Activated naive CD4-positive, alpha-beta T cell (primary cell): ENCODE results near the gene OR51B4.
"Not testable (repeated sequence)": the region's sequence is repeated elsewhere in the genome, so short reads cannot be mapped to it uniquely, and the experiment has no call there.

ENCODE experiments used
- DNase-seq, 4 experiments: peaks; one replicate each; lab custom pipeline; 2025; lab: John Stamatoyannopoulos, UW

The OR51B4 gene

DNA sequence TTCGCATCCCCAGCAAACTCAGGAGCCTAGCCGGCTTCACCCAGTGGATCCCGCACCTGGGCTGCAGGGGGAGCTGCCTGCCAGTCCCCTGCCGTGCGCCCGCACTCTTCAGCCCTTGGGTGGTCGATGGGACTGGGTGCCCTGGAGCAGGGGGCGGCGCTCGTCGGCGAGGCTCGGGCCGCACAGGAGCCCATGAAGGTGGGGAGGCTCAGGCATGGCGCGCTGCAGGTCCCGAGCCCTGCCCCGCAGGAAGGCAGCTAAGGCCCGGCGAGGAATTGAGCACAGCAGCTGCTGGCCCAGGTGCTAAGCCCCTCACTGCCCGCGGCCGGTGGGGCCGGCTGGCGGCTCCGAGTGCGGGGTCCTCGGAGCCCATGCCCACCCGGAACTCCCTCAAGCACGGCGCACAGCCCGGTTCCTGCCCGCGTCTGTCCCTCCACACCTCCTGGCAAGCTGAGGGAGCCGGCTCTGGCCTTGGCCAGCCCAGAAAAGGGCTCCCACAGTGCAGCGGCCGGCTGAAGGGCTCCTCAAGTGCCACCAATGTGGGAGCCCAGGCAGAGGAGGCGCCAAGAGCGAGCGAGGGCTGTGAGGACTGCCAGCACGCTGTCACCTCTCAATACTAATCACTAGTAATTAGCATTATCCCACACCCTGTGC is 7.3 kb downstream of the OR51B4 start:
- not testable (repeated sequence) for DNase-seq

DNA sequence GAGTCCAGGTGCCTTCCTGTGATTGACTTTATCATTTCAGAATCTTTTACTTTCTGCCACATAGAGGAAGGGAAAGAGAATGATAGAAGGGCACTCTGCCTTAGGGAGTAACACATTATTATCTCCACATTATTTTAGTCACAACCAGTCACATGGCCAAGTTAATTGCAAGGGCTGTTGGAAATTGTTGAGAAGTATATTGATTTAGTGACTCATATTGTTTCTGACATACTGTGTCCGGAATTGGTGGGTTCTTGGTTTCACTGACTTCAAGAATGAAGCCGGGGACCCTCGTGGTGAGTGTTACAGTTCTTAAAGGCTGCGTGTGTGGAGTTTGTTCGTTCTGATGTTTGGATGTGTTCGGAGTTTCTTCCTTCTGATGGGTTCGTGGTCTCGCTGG is 8.7 kb downstream of the OR51B4 start:
- no peak for DNase-seq

DNA sequence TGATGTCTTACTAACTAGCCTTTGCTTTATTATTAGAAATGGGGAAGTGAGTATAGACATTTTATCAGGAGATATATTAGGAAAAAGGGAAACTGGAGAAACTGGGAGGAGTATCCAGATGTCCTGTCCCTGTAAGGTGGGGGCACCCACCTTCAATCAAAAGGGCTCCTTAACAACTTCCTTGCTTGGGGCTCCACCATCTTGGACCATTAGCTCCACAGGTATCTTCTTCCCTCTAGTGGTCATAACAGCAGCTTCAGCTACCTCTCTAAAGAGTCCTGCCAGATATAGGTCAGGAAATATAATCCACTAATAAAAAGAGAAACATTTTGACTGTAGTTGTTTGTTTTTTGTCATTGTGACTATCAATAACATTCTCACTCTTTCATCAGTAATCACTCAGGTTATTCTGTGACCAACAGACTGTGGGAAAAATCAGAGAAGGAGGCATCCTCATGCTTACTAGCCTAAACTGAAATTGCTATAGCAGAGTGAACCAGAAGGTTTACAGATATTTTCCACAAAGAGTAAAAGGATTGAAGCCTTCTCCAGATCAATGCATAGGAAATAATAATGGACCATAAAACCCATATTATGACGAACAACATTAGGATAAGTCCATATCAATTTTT is 10.4 kb downstream of the OR51B4 start:
- DNase-seq, result no peak

DNA sequence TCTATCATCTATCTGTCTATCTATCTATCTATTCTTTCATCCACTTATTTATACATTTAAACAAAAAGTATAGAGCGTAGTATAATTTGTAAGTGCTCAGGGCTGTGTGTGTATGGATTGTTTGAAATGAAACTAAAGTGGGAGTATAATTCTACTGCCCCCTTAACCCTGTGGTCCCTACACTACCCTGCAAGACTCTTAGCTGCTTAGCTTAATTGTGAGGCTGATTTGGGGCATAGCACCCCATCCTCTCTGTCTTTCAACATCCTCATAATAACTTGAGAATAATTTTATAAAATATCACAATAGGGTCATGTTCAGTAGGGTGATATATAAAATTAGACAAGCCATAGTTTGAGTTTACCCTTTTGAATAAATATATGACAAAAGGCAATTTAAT is 11.6 kb downstream of the OR51B4 start:
- no peak for DNase-seq

DNA sequence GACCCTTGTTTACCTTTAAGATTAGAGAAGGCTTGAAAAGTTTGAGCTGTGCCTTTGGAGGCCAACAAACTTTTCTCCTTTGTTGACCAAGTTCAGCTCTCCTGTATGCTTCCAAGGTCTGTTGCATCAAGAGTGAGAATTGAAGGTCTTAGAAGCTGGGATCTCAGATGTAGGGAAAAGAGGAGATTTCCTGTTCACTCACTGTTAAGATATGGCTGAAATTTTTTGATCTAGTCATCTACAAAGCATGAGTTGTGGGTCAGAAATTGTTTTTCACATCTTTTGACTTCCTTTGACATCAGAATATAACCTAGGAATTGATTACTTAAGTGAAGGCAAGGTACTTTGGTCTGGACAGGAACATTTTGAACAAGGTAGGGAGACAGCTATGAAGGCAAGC is 12.1 kb downstream of the OR51B4 start:
- DNase-seq, result no peak

DNA sequence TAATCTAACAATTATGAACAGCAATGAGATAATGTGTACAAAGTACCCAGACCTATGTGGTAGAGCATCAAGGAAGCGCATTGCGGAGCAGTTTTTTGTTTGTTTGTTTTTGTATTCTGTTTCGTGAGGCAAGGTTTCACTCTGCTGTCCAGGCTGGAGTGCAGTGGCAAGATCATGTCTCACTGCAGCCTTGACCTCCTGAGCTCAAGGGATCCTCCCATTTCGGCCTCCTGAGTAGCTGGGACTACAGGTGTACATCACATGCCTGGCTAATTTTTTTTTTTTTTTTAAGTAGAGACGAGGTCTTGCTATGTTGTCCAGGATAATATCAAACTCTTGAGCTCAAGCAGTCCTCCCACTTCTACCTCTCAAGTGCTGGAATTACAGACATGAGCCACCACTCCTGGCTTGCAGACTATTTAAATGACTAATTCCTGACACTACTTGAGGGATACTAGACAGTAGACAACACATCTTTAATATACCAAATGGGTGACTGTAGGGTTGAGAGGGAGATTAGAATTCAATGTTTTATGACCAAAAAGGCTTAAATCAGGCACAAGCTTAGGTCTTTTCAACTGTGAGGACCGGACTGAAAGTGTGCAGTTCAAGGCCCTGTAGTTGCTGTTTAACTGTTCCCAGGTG is 12.7 kb downstream of the OR51B4 start:
- DNase-seq, result no peak

DNA sequence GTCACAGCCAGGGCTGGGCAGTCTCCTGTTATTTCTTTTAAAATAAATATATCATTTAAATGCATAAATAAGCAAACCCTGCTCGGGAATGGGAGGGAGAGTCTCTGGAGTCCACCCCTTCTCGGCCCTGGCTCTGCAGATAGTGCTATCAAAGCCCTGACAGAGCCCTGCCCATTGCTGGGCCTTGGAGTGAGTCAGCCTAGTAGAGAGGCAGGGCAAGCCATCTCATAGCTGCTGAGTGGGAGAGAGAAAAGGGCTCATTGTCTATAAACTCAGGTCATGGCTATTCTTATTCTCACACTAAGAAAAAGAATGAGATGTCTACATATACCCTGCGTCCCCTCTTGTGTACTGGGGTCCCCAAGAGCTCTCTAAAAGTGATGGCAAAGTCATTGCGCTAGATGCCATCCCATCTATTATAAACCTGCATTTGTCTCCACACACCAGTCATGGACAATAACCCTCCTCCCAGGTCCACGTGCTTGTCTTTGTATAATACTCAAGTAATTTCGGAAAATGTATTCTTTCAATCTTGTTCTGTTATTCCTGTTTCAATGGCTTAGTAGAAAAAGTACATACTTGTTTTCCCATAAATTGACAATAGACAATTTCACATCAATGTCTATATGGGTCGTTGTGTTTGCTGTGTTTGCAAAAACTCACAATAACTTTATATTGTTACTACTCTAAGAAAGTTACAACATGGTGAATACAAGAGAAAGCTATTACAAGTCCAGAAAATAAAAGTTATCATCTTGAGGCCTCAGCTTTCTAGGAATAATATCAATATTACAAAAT is 13.4 kb downstream of the OR51B4 start:
- DNase-seq, result no peak

DNA sequence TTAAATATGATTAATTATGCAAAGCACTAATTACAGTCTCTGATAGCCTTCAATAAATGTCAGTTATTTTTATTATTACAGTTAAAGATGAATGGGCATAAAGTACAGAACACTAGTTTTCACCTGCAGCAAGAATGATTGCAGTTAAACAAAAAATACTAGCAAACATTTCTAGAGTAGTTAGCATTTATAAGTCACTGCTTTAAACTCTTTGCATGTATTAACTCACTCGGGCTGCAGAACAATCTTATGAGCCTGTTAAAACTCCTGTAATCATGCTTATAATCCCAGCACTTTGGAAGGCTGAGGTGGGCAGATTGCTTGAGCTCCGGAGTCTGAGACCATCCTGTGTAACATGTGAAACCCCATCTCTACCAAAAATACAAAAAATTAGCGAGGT is 14.8 kb downstream of the OR51B4 start:
- DNase-seq, result no peak

DNA sequence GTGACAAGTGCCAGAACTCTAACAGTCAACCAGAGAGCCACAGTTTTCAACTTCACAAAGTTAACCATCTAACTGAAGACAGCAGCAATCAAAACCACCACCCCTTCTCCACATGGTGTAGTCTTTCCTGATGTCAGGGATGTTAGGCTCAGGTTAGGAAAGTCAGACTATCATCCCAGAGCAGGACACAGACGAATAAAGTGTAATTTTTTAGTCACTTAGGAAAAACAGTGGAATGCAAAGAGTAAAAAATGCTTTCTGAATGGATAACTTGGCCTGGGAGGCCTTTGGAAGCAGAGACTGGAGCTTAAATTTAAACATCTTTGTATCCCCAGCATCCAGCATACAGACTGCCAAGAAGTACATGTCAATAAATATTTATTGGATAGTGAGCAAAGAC is 15.4 kb downstream of the OR51B4 start:
- DNase-seq, result no peak

DNA sequence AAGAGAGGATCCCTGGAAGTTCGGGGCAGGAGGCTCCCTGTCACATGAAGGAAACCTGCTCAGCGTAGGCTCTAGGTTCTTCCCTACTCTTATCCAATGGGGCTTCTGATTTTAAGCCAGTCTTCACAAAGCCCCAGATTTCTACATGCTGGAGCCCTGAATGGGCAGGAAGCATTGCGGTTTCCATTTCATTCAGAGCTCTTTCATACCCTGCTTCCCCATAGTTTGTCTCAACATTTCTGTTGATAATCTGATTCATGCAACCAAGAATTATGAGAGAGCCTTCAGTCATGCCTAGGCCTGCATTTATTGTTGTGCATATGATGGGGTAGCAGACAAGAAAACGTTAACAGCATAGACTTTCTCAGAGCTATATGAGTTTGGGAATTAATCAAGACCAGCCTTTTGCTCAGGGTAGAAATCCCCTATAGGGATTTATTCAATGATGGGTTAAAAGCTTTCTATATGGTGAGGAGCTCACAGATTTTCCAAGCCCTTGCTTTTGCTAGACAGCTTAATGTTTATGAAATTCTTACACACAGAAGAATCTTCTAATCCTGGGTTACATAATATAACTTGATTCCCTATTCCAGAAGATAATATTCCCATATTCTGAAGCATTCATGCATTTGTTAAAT is 15.9 kb downstream of the OR51B4 start:
- DNase-seq, result no peak

DNA sequence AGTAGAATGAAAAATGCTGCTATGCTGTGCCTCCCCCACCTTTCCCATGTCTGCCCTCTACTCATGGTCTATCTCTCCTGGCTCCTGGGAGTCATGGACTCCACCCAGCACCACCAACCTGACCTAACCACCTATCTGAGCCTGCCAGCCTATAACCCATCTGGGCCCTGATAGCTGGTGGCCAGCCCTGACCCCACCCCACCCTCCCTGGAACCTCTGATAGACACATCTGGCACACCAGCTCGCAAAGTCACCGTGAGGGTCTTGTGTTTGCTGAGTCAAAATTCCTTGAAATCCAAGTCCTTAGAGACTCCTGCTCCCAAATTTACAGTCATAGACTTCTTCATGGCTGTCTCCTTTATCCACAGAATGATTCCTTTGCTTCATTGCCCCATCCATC is 17.1 kb downstream of the OR51B4 start:
- no peak for DNase-seq

DNA sequence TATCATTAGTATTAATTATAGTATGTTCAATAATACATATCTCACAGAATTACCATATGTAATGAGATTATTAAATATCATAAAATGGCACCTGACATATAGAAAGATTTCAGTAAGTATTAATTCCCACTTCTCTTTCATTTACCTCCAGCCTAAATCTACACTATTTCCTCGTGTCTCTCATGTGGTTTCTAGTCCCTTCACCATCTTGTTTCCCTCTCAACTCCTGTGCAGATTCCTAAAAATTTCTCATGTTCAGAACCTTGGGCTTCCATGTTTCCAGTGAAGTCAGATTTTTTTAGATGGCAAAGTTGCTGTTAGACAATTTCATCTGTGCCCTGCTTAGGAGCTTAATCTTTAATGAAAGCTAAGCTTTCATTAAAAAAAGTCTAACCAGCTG is 17.9 kb downstream of the OR51B4 start:
- DNase-seq, result no peak

DNA sequence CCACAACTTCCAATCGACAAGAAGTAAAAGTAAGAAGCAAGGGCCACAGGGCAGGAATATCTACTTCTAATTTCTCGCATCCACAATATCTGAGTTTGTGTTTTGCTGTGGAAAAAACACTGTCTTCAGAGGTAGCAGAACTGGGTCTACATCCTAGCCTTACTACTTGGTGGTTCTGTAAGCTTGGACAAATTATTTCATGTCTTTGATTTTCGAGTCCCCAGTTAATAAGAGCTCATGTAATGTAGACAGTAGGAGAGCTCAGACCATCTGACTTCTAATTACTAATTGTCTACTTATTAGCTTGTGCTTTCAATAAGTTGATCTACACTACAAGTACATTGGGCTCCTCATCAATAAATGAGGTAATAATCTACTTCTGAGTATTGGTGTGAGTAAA is 18.7 kb downstream of the OR51B4 start:
- no peak for DNase-seq

DNA sequence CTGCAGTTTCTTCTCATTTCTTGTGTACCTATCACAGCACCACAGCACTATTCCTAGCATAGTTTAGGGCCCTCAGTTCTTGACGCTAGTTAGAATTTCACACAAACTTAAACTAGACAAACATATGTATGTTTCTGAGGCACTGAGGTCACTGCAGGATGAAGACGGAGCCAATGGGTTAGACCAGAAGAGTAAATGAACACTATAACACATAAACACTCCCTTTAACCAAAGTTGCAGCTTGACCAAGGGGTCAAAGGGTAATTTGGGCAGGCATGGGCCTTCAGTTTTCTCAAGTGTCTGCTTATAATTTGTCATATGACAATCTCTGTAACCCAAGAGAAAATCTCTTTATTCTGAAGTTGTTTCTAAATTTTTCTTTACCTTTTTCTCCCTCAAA is 19.1 kb downstream of the OR51B4 start:
- DNase-seq, result no peak

DNA sequence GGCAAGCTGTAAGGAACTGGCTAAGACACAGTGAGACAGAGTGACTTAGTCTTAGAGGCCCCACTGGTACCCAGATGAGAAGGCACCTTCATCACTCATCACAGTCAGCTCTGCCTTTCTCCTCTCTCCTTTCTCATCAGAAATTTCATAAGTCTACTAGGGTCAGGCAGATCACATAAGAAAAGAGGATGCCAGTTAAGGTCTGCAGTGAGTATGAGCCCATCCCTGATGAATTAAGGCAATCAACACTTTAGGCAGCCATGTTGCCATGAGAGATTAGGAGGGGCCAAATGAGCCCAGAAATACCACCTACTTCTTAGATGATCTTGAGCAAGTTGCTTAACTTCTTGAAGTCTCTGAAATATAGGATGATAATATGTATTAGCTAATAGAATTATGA is 20.1 kb downstream of the OR51B4 start:
- DNase-seq, result no peak

DNA sequence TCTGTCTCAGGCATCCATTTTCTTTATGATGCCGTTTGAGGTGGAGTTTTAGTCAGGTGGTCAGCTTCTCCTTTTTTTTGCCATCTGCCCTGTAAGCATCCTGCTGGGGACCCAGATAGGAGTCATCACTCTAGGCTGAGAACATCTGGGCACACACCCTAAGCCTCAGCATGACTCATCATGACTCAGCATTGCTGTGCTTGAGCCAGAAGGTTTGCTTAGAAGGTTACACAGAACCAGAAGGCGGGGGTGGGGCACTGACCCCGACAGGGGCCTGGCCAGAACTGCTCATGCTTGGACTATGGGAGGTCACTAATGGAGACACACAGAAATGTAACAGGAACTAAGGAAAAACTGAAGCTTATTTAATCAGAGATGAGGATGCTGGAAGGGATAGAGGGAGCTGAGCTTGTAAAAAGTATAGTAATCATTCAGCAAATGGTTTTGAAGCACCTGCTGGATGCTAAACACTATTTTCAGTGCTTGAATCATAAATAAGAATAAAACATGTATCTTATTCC is 21.1 kb downstream of the OR51B4 start:
- DNase-seq, result no peak

DNA sequence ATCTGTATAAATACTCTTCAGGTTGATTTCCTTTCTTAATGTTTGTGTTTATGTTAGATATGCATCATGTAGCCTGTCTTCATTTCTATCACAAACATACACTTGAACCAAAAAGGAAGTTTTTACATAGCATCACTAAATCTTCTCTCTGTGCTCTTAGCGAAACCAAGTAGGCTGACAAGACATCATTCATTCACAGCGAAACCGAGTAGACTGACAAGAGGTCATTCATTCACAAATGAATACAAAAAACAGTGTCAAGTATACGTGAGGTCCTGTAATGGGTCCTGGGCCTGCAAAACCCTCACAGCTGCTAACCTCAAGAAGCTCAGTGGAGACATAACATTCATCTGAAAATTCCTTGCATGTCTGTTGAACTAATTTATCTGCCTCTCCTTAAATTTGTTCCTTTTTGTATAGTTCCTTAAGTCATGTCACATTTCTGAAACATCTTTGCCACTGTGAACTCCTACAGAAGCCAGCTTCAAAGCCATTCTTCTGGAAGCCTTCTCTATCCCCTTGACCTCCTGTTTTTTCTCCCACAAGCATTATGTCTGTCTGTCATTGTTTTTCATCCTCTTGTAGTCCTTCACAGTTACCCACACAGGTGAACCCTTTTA is 22.2 kb downstream of the OR51B4 start:
- no peak for DNase-seq

DNA sequence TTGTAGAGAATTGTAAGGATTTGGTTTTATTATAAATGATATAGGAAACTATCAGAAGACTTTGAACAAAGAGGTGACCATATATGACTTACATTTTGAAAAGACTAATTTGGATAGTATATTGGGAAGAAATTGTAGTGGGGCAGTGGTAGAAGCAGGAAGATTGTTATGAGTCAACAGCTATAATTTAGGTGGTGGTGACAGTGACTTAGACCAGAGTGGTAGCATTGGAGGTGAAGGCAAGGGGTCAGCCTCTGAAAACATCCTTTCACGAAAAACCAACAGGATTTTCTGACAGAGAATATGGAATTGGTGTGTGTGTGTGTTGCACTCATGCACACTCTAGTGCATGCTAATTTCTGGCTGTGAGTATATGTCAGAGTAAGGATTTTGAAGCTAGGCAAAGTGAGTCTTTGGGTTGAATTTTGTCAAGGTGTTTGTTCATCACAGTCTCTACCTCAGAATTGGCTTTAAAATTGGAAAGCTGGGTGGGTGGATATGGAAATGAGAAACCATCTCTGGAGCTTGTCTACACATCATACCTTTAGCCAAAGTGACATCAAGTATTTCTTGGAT is 23.9 kb downstream of the OR51B4 start:
- no peak for DNase-seq

DNA sequence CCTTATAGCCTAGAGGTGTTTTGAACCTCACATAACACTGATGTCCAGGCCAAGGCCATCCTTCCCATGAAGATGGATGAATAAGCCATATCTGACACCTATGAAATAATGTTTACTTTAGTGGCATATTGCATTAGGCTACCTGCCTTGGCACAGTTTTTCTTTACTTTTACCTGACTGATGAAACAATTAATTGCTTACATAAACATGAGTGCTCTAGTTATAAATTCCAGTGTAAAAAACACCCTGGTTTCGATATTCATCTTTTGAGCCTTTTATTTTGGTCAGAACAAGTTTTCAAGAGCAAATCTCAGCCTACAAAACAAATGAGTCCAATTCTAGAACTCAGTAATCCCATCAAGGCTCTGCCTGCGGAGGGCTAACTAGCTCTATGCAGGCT is 25.0 kb downstream of the OR51B4 start:
- DNase-seq, result no peak

DNA sequence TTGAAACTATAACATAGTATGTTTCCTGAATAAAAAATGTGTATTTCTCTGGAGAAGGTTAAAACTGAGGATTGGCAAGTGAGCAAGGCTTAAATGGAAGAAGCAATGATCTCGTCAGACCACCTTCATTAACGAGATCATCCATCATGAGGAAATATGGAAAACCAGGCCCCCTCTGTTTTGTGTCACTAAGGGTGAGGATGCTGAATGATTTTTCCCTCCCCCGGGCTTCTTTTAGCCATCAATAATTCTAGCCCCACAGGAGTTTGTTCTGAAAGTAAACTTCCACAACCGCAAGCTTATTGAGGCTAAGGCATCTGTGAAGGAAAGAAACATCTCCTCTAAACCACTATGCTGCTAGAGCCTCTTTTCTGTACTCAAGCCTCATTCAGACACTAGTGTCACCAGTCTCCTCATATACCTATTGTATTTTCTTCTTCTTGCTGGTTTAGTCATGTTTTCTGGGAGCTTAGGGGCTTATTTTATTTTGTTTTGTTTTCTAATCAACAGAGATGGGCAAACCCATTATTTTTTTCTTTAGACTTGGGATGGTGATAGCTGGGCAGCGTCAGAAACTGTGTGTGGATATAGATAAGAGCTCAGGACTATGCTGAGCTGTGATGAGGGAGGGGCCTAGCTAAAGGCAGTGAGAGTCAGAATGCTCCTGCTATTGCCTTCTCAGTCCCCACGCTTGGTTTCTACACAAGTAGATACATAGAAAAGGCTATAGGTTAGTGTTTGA is 26.2 kb downstream of the OR51B4 start:
- no peak for DNase-seq

DNA sequence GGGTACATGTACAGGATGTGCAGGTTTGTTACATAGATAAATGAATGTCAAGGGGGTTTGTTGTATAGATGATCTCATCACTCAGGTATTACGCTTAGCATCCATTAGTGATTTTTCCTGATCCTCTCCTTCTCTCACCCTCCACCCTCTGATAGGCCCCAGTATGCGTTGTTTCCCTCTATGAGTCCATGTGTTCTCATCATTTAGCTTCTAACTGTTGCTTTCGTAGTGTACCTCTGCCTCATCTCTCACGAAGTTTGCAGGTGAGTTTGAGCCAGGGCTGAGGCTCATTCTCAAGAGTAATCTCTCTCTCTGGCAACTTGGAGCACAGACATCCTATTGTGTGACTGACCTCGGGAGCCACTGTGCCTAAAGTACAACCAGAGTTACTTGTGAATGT is 27.4 kb downstream of the OR51B4 start:
- DNase-seq, result no peak
